GM10266 (cell line): ENCODE data around the gene PITPNB.

Experiments
- DNase-seq: peaks from one replicate; pipeline ENCODE4 v3.0.0; 2012; ENCODE audit errors: extremely low spot score
- CTCF ChIP-seq: IDR thresholded peaks from 2 replicates; pipeline ENCODE4 v1.5.1; 2012; ENCODE audit warnings: mild to moderate bottlenecking, low read depth; ENCODE audit not compliant: control insufficient read depth, insufficient read depth; ENCODE audit errors: missing control alignments

Gene PITPNB

GRCh38 chr22:27803841-27804415 lies 115.1 kb downstream of the PITPNB start:
- DNase-seq, result no peak
- TF ChIP-seq CTCF, result no peak

GRCh38 chr22:27802346-27803073 lies 116.5 kb downstream of the PITPNB start:
- TF ChIP-seq CTCF, result no peak
- peak; percentile 35 for DNase-seq
